Gastrocnemius medialis (tissue), 4 donors: ENCODE data around the gene SAMD11.
"Not testable (repeated sequence)": the region's sequence is repeated elsewhere in the genome, so short reads cannot be mapped to it uniquely, and the experiment has no call there.

ENCODE experiments used
- CTCF ChIP-seq, 5 experiments: fragments of 450-650 bp in 3 of 5; fragments of 200-600 bp in 2 of 5; sonication (generic) in 2 of 5; IDR thresholded peaks in 4 of 5; conservative IDR thresholded peaks in 1 of 5; 1 replicate in 4 of 5; 2 replicates in 1 of 5; pipeline ENCODE4 v1.5.1; 2016 to 2019; ENCODE audit warnings: antibody characterized with exemption in 5 of 5, mild to moderate bottlenecking in 3 of 5, moderate library complexity in 3 of 5
- POLR2A ChIP-seq, 2 donors: fragments of 450-650 bp; IDR thresholded peaks; one replicate each; pipeline ENCODE4 v1.6.1; 2017; ENCODE audit warnings: antibody characterized with exemption in 2 of 2, mild to moderate bottlenecking in 2 of 2, moderate library complexity in 2 of 2

- TF ChIP-seq CTCF (IDR thresholded peaks at IDR 0.05 in 4 of 5, conservative IDR thresholded peaks at IDR 0.05 in 1 of 5); POLR2A (IDR thresholded peaks at IDR 0.05): not testable (repeated sequence)
Observed at GRCh38 chr1:876428-877208, 47.1 kb upstream of the SAMD11 start.
